Right atrium auricular region (tissue), 2 donors: ENCODE data around the gene BRD3. TPM values are rescaled to one million over a fixed set of nuclear protein-coding genes. Genes with fewer than 3 reads are reported as not detected.
A peak's percentile ranks its signal among the peaks of the same experiment; 100 is the strongest.

ENCODE experiments used
- DNase-seq: peaks from one replicate; pipeline ENCODE4 v3.0.0-alpha.2; 2019; ENCODE audit warnings: low spot score
- H3K27ac ChIP-seq, 2 donors: fragments of 200-600 bp; sonication (generic); 1 replicate in 1 of 2; 2 replicates in 1 of 2; pipeline ENCODE4 v1.5.1; 2016 to 2019
- H3K27me3 ChIP-seq, 2 donors: fragments of 200-600 bp; sonication (generic); one replicate each; pipeline versions ENCODE4 v1.5.1 to v1.6.0; 2017 to 2019
- H3K36me3 ChIP-seq: fragments of 200-600 bp; sonication (generic); one replicate; pipeline ENCODE4 v1.5.1; 2016
- H3K4me1 ChIP-seq, 2 donors: fragments of 200-600 bp; sonication (generic); one replicate each; pipeline versions ENCODE4 v1.5.1 to v1.6.0; 2017 to 2019
- H3K4me3 ChIP-seq, 2 donors: fragments of 200-600 bp; sonication (generic); 1 replicate in 1 of 2; 2 replicates in 1 of 2; pipeline ENCODE4 v1.5.1; 2017 to 2019; ENCODE audit warnings: mild to moderate bottlenecking in 1 of 2, moderate library complexity in 1 of 2
- H3K9me3 ChIP-seq, 2 donors: fragments of 200-600 bp; sonication (generic); one replicate each; pipeline ENCODE4 v1.5.1; 2019
- total RNA-seq, 2 donors: library from RNA; depleted of rRNA; stranded (reverse); fragments of >200 nt; gene quantifications; one replicate each; pipeline ENCODE4 v1.1.0, GENCODE V29; 2016
- TF ChIP-seq, protein P1 (sequence below), 2 donors: fragments of 200-600 bp; sonication (generic); IDR thresholded peaks; one replicate each; pipeline ENCODE4 v1.5.1; 2019; ENCODE audit warnings: antibody characterized with exemption in 2 of 2

The BRD3 gene
- total RNA-seq, 2 donors from 2014 or later: 14.1 to 18.5 TPM

DNA sequence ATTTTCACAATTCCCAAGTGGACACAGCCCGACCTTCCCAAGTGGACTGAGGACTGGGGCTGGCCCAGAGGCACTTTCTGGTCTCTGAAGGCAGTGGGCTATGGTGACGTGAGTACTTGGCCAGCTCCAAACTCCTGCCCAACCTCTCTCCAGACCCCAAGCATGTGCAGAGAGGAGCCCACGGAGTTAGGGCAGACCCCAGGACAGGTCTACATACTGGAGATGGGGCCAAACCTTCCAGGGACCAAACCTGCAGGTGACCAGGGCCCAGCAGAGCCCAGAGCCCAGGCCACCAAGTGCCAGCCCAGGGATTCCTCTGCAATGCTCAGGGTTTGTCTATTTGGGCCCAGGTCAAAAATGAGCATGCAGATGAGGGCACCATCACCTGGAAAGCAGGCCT lies 15.3 kb downstream of the BRD3 start:
- Histone ChIP-seq H3K36me3 (peaks cover 56% of the 10 kb centered on the region), H3K27ac (no peak overlapping the region), H3K9me3 (no peaks in the 10 kb centered on the region), H3K27me3 (no peaks in the 10 kb centered on the region), H3K4me3 (no peak overlapping the region), H3K4me1 (peaks cover 0 to 40% of the 10 kb centered on the region in 2 donors)
- TF ChIP-seq, protein P1, sequence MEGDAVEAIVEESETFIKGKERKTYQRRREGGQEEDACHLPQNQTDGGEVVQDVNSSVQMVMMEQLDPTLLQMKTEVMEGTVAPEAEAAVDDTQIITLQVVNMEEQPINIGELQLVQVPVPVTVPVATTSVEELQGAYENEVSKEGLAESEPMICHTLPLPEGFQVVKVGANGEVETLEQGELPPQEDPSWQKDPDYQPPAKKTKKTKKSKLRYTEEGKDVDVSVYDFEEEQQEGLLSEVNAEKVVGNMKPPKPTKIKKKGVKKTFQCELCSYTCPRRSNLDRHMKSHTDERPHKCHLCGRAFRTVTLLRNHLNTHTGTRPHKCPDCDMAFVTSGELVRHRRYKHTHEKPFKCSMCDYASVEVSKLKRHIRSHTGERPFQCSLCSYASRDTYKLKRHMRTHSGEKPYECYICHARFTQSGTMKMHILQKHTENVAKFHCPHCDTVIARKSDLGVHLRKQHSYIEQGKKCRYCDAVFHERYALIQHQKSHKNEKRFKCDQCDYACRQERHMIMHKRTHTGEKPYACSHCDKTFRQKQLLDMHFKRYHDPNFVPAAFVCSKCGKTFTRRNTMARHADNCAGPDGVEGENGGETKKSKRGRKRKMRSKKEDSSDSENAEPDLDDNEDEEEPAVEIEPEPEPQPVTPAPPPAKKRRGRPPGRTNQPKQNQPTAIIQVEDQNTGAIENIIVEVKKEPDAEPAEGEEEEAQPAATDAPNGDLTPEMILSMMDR (IDR thresholded peaks at IDR 0.05): no peak
- DNase-seq: no peak

DNA sequence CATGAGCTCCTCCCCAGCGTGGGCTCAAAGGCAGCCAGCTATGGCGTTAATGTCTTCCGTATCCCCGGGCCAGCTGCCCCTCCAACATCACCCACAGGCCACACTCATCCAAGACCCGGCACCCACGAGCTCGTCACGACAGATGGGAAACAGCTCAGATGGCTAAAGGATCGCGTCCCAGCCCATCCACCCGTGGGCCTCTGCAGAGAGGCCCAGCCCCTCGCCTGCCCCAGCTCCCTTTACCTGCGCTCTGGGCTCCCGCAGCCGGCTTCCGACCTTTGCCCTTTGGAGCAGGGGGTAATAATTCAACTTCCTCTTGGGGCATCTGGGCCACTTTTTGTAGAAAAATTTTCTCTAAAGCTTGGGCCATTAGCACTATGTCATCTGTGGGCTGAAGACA lies 16.5 kb downstream of the BRD3 start:
- Histone ChIP-seq H3K4me1 (peaks cover 0 to 28% of the 10 kb centered on the region in 2 donors), H3K36me3 (peaks cover 68% of the 10 kb centered on the region), H3K27me3 (no peaks in the 10 kb centered on the region), H3K27ac (no peak overlapping the region), H3K9me3 (no peaks in the 10 kb centered on the region), H3K4me3 (no peak overlapping the region)
- DNase-seq: no peak
- TF ChIP-seq, protein P1 (IDR thresholded peaks at IDR 0.05): no peak

DNA sequence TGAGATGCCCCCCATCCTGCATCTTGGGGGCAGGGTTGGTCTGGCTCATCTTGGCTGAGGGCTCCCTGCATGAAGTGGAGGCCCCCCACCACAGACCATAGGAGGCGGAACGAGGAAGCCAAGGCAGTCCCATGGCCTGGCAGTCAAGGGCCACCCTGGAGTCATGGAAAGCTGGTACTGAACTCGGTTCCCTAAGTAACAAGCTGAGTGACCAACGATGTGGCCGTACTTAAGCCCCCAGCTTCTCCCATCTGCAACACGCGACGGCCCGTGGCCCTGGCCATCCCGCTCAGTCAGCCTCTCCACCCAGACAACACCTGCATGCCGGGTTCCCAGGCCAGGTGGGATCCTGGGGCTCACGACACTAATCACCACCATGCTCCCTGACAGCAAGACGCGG lies 17.1 kb downstream of the BRD3 start:
- no peaks in the 10 kb centered on the region for H3K9me3 ChIP-seq
- H3K4me1 ChIP-seq: peaks cover 0 to 23% of the 10 kb centered on the region in 2 donors
- no peak for DNase-seq
- H3K4me3 ChIP-seq: no peak overlapping the region
- peaks cover 74% of the 10 kb centered on the region for H3K36me3 ChIP-seq
- H3K27ac ChIP-seq: no peak overlapping the region
- H3K27me3 ChIP-seq: no peaks in the 10 kb centered on the region
- TF ChIP-seq, protein P1 (IDR thresholded peaks at IDR 0.05): no peak

DNA sequence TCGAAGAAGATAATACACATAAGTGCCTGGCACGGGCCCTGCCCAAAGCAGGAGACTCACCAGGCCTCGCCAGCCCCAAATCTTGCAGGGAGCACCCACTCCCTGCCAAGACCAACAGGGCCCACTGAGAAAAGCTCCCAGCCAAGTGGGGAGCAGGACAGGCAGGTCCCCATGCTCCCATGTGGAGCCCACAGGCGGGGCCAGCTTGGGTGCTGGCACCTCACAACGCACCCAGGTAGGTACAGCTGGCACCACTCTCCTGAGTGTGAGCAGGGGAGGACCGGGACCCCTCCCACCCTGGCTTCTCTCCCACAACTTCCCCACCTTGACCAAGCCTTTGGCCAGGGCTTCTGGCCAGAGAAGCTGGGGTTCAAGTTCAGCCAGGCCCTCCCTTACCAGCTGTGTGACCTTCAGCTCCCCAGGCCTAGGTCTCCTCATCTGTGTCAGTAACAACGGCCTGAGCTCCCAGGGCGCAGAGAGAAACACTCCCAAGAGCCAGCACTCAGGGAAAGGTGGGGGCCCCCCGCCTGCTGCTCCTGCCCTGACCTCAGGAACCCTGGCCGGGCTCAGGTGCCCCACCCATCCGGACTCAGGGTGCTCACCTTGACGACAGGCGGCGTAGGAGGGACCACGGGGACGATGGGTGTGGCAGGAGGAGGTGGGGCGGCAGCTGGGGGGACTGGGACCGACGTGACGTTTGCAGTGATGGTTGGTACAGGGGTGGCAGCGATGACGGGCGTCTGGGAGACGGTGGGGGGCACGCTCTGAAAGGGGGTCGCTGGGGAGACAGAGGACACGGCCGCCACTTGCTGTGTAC lies 17.8 kb downstream of the BRD3 start:
- TF ChIP-seq, protein P1 (IDR thresholded peaks at IDR 0.05): no peak
- H3K36me3 ChIP-seq: peaks cover 81% of the 10 kb centered on the region
- no peak for DNase-seq
- H3K4me3 ChIP-seq: no peak overlapping the region
- no peaks in the 10 kb centered on the region for H3K9me3 ChIP-seq
- H3K4me1 ChIP-seq: peaks cover 0 to 17% of the 10 kb centered on the region in 2 donors
- no peaks in the 10 kb centered on the region for H3K27me3 ChIP-seq
- peak overlapping the region; percentile 12 to 45 for H3K27ac ChIP-seq

DNA sequence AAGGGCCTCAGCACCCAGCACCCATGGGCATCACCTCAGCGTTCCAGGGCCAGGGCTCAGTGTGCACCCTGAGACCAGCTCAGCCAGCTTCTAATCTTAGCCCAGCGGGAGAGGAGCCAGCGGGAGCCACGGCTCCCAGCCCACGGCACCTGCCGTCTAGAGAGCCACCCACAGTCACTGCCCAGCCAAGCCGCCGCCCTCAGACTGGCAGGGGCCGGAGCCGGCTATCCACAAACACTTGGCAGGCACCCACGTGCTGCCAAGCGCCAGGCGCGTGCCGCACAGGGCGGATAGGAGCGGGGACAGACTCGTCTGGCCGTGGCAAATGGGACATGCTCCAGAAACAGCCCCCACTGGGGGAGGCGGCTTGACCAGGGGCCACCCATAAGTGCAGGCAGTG lies 18.6 kb downstream of the BRD3 start:
- H3K4me3 ChIP-seq: no peak overlapping the region
- H3K27me3 ChIP-seq: no peaks in the 10 kb centered on the region
- H3K4me1 ChIP-seq: peaks cover 0 to 17% of the 10 kb centered on the region in 2 donors
- TF ChIP-seq, protein P1 (IDR thresholded peaks at IDR 0.05): no peak
- peaks cover 88% of the 10 kb centered on the region for H3K36me3 ChIP-seq
- no peaks in the 10 kb centered on the region for H3K9me3 ChIP-seq
- no peak for DNase-seq
- peak overlapping the region; percentile 12 to 45 for H3K27ac ChIP-seq
